Choroid plexus epithelial cell (primary cell): ENCODE data around the gene NHERF2.

Source experiments
- DNase-seq: peaks from one replicate; pipeline ENCODE4 v3.0.0-alpha.2; 2010; ENCODE audit warnings: low read depth
- H3K4me3 ChIP-seq: 2 replicates; pipeline ENCODE4 v1.5.1; 2011; ENCODE audit warnings: low read depth, mild to moderate bottlenecking, control low read depth, low read length, moderate library complexity
- CTCF ChIP-seq: conservative IDR thresholded peaks from 2 replicates; pipeline ENCODE4 v1.5.1; 2011; ENCODE audit warnings: low read depth, mild to moderate bottlenecking, control low read depth, inconsistent platforms, low read length, moderate library complexity

The NHERF2 gene

DNA sequence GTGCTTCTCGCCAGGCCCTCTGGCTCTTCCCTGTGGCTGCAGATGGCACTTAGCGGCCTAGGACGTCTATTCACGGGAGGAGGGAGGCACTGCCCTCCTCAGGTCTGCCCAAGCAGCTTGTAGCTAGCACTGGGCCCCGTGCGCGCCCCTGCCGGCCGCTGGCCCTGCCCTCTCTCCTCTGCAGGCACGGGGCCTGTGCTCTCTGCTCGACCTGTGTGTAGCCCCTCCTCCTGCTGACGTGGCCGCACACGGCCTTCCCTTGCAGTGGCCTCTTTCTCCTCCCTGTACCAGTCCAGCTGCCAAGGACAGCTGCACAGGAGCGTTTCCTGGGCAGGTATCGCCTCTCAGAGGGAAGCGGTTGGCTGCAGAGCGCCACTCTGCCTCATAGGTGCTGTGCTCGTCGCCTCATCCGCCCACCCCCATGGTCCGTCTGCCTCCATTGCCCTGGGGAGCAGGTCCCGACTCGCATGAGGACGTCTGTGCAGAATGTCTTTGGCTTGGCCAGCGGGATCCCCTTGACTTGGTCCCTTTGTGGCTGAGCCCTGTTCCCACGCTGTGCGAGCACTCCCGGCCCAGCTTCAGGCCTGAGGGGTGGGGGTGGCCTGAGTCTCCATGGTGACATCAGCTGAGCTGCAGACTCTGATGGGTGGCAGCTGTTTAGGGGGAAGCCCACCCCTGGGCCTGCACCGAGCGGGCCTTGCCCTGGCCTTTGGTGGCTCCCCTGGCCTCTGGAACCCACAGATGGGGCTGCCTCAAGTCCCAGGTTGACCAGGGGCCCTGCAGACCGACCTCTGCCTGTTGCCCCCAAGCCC is 55.7 kb downstream of the NHERF2 start:
- no peak overlapping the region for H3K4me3 ChIP-seq
- peak; percentile 36 for DNase-seq
- TF ChIP-seq CTCF, result no peak

DNA sequence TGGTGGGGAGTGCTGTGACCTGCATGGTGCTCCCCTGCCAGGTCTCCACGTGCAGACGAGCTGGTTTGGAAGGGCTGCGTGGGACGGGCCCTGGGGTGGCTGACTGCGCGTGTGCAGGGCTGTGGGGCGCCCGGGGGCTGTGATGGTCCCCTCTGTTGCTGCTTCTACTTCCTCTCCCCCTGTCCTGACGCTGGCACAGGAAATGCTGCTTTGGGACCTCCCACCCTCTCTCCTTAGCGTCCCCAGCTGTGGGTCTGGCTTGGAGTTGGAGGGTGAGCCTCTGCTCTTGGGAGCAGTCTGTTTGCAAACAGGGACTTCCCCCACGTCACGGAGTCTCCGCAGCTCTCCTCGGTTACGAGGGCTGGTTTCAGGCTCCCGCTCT is 56.3 kb downstream of the NHERF2 start:
- DNase-seq, result no peak
- H3K4me3 ChIP-seq, result no peak overlapping the region
- no peak for TF ChIP-seq CTCF

- no peak overlapping the region for H3K4me3 ChIP-seq
- no peak for DNase-seq
- no peak for TF ChIP-seq CTCF
Measured at GRCh38 chr16:2083409-2083808, 56.7 kb downstream of the NHERF2 start.

GRCh38 chr16:2083876-2084780 is 57.4 kb downstream of the NHERF2 start:
- no peak overlapping the region for H3K4me3 ChIP-seq
- TF ChIP-seq CTCF, result no peak
- no peak for DNase-seq

- TF ChIP-seq CTCF, result no peak
- no peak for DNase-seq
- no peak overlapping the region for H3K4me3 ChIP-seq
Measured at GRCh38 chr16:2084895-2085625, 58.4 kb downstream of the NHERF2 start.

GRCh38 chr16:2085669-2086068 is 59.0 kb downstream of the NHERF2 start:
- no peak overlapping the region for H3K4me3 ChIP-seq
- no peak for TF ChIP-seq CTCF
- DNase-seq, result peak; percentile 19
